ENCODE measurements around the gene RUNX2.

GRCh38 chr6:45427726-45428125 lies 99.6 kb downstream of the RUNX2 start:
- TF ChIP-seq BHLHE40 (IDR thresholded peaks at IDR 0.05; ENCODE audit: borderline replicate concordance), result no peak
- TF ChIP-seq ARNT (IDR thresholded peaks at IDR 0.05), result no peak
- TF ChIP-seq TARDBP (IDR thresholded peaks at IDR 0.05), result no peak
- TF ChIP-seq SUZ12 (IDR thresholded peaks at IDR 0.05), result no peak
- no peak for TF ChIP-seq ELF4 (IDR thresholded peaks at IDR 0.05)
- no peak for TF ChIP-seq SP1 (IDR thresholded peaks at IDR 0.05)
- no peak for TF ChIP-seq HDGF (IDR thresholded peaks at IDR 0.05; ENCODE audit: borderline replicate concordance)
- TF ChIP-seq NFRKB (IDR thresholded peaks at IDR 0.05), result no peak
- TF ChIP-seq FOXA1 (IDR thresholded peaks at IDR 0.05), result no peak
- no peak for TF ChIP-seq FOXK2 (IDR thresholded peaks at IDR 0.05)
- TF ChIP-seq, protein P1, sequence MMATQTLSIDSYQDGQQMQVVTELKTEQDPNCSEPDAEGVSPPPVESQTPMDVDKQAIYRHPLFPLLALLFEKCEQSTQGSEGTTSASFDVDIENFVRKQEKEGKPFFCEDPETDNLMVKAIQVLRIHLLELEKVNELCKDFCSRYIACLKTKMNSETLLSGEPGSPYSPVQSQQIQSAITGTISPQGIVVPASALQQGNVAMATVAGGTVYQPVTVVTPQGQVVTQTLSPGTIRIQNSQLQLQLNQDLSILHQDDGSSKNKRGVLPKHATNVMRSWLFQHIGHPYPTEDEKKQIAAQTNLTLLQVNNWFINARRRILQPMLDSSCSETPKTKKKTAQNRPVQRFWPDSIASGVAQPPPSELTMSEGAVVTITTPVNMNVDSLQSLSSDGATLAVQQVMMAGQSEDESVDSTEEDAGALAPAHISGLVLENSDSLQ (IDR thresholded peaks at IDR 0.05), result no peak

Measured in HEK293T (cell line).